ENCODE results near the gene TREX2.

- TF ChIP-seq, protein P1, sequence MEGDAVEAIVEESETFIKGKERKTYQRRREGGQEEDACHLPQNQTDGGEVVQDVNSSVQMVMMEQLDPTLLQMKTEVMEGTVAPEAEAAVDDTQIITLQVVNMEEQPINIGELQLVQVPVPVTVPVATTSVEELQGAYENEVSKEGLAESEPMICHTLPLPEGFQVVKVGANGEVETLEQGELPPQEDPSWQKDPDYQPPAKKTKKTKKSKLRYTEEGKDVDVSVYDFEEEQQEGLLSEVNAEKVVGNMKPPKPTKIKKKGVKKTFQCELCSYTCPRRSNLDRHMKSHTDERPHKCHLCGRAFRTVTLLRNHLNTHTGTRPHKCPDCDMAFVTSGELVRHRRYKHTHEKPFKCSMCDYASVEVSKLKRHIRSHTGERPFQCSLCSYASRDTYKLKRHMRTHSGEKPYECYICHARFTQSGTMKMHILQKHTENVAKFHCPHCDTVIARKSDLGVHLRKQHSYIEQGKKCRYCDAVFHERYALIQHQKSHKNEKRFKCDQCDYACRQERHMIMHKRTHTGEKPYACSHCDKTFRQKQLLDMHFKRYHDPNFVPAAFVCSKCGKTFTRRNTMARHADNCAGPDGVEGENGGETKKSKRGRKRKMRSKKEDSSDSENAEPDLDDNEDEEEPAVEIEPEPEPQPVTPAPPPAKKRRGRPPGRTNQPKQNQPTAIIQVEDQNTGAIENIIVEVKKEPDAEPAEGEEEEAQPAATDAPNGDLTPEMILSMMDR (IDR thresholded peaks at IDR 0.05; ENCODE audit: poor library complexity): no peak
- TF ChIP-seq EZH2phosphoT487 (IDR thresholded peaks at IDR 0.05; ENCODE audit: low read depth, severe bottlenecking, unreplicated experiment): no peak
Observed at GRCh38 chrX:153468008-153468580, 22.2 kb upstream of the TREX2 start.

Data from hepatocyte (in vitro differentiated cells).